ENCODE results near the gene CLASP1.

DNA sequence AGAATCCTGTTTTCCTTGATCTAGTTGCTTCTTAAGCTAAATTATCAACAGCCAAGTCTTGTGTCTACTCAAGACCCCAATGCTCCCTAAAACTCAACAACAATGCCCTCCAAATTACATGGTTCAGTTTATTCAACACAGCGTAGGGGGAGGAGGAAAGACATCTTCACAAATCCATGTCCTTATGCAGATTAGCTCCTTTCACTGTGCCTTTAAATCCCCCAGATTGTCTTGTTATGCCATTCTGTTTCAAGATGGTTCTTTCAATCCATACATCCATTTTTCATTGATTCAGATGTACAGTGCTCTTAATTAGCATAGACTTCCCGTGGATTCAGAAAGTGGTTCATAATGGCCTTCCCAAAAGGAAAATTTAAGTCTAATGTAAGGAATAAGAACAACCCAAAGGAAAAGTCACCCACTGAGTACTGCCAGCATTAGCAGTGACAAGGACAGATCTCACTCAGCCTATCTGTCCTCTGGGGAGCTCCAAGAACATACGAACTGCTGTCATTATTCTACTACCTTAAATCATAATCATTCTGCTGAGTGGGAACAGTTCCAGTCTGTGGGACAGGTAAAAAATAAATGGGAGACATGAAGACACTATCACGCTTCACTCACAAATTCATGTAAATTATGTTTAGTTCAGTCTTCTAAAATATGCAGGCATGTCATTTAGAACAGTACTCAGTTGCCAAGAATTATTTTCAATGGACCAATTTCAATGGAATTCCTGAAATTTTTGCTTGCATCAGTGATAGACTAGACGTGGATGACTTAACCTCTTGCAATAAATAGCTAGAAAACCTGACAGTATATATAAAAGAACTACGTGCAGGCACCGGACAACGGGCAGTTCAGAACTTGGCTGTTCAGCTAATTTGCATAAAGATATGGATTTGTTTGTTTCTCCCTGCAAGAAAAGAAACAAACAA, 177.5 kb downstream of the CLASP1 start:
- TF ChIP-seq POLR2A (IDR thresholded peaks at IDR 0.05; ENCODE audit: low read depth, low read length) = no peak
- TF ChIP-seq EZH2 (IDR thresholded peaks at IDR 0.05; ENCODE audit: borderline replicate concordance, low read depth, low read length, severe bottlenecking) = no peak
- TF ChIP-seq, protein P1, sequence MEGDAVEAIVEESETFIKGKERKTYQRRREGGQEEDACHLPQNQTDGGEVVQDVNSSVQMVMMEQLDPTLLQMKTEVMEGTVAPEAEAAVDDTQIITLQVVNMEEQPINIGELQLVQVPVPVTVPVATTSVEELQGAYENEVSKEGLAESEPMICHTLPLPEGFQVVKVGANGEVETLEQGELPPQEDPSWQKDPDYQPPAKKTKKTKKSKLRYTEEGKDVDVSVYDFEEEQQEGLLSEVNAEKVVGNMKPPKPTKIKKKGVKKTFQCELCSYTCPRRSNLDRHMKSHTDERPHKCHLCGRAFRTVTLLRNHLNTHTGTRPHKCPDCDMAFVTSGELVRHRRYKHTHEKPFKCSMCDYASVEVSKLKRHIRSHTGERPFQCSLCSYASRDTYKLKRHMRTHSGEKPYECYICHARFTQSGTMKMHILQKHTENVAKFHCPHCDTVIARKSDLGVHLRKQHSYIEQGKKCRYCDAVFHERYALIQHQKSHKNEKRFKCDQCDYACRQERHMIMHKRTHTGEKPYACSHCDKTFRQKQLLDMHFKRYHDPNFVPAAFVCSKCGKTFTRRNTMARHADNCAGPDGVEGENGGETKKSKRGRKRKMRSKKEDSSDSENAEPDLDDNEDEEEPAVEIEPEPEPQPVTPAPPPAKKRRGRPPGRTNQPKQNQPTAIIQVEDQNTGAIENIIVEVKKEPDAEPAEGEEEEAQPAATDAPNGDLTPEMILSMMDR (IDR thresholded peaks at IDR 0.05; ENCODE audit: extremely low read depth in 1 of 2, insufficient read depth in 1 of 2, low read depth in 1 of 2, low read length in 2 of 2) = no peak
- TF ChIP-seq MYC (IDR thresholded peaks at IDR 0.05; ENCODE audit: low read depth, low read length) = no peak

Measured in endothelial cell of umbilical vein (primary cell).